B cell (primary cell): ENCODE measurements around the gene CENPB. TPM values are rescaled to one million over a fixed set of nuclear protein-coding genes. Genes with fewer than 3 reads are reported as not detected.

Experiments
- ATAC-seq: fragments of 200-7000 bp; cut with Tn5 transposase; one replicate; pipeline ENCODE4 v1.10.0; 2021; ENCODE audit warnings: low read depth, mild to moderate bottlenecking, moderate number of reproducible peaks, moderate library complexity
- CTCF ChIA-PET: fragments of 350-600 bp; sonication (Branson Sonifier 250); formaldehyde crosslinking; loops from one replicate; lab custom pipeline; 2021; ENCODE audit warnings: antibody characterized with exemption, inconsistent platforms; lab: Charles Lee
- POLR2A ChIA-PET: fragments of 350-600 bp; sonication (Branson Sonifier 250); formaldehyde crosslinking; loops from one replicate; lab custom pipeline; 2021; ENCODE audit warnings: antibody characterized with exemption; lab: Charles Lee
- DNase-seq: peaks from one replicate; pipeline ENCODE4 v3.0.0; 2013
- H2AFZ ChIP-seq: 2 replicates; pipeline ENCODE4 v1.6.1; 2012; ENCODE audit warnings: mild to moderate bottlenecking, low read depth, low read length; ENCODE audit not compliant: insufficient read depth, poor library complexity, severe bottlenecking
- H3K27ac ChIP-seq, 2 donors: 1 replicate in 1 of 2; 2 replicates in 1 of 2; pipeline ENCODE4 v1.5.1; 2012 to 2013; ENCODE audit warnings: low read length in 2 of 2, mild to moderate bottlenecking in 2 of 2, moderate library complexity in 1 of 2
- H3K27me3 ChIP-seq, 4 experiments: fragments of 200-600 bp in 1 of 4; sonication (generic) in 1 of 4; replicated peaks in 1 of 4; 1 replicate in 2 of 4; 2 replicates in 2 of 4; pipeline versions ENCODE4 v1.6.1 to v1.7.0; 2013 to 2016; ENCODE audit warnings: low read length in 3 of 4, mild to moderate bottlenecking in 2 of 4, mixed read lengths in 1 of 4, moderate library complexity in 1 of 4; ENCODE audit not compliant: insufficient read depth in 4 of 4, control insufficient read depth in 3 of 4; ENCODE audit errors: control extremely low read depth in 1 of 4
- H3K36me3 ChIP-seq, 2 experiments: replicated peaks in 1 of 2; 1 replicate in 1 of 2; 2 replicates in 1 of 2; pipeline versions ENCODE4 v1.6.1 to v1.7.1; 2013; ENCODE audit warnings: low read length in 1 of 2; ENCODE audit not compliant: insufficient read depth in 2 of 2, control insufficient read depth in 1 of 2; ENCODE audit errors: control extremely low read depth in 1 of 2, extremely low read depth in 1 of 2
- H3K4me1 ChIP-seq, 2 donors: fragments of 200-600 bp in 1 of 2; sonication (generic) in 1 of 2; 1 replicate in 1 of 2; 2 replicates in 1 of 2; pipeline versions ENCODE4 v1.5.1 to v1.6.1; 2013 to 2017; ENCODE audit warnings: low read length in 2 of 2; ENCODE audit not compliant: control insufficient read depth in 2 of 2, insufficient read depth in 2 of 2
- H3K4me2 ChIP-seq: replicated peaks from 2 replicates; pipeline ENCODE3; 2012; ENCODE audit warnings: mild to moderate bottlenecking, low read depth, low read length; ENCODE audit not compliant: poor library complexity, severe bottlenecking
- H3K4me3 ChIP-seq, 5 experiments: fragments of 200-600 bp in 1 of 5; sonication (generic) in 1 of 5; 1 replicate in 3 of 5; 2 replicates in 2 of 5; pipeline versions ENCODE4 v1.5.1 to v1.7.0; 2011 to 2016; ENCODE audit warnings: low read length in 4 of 5, mild to moderate bottlenecking in 4 of 5, low read depth in 2 of 5, control low read depth in 1 of 5, moderate library complexity in 1 of 5; ENCODE audit not compliant: insufficient read depth in 1 of 5; ENCODE audit errors: control extremely low read depth in 1 of 5, extremely low read depth in 1 of 5
- H3K79me2 ChIP-seq: fragments of 200-600 bp; sonication (generic); one replicate; pipeline ENCODE4 v1.6.0; 2016; ENCODE audit warnings: low read length; ENCODE audit not compliant: control insufficient read depth, insufficient read depth
- H3K9ac ChIP-seq: fragments of 200-600 bp; sonication (generic); 2 replicates; pipeline ENCODE4 v1.6.1; 2017; ENCODE audit warnings: mild to moderate bottlenecking, low read length, moderate library complexity
- H3K9me3 ChIP-seq, 3 donors: one replicate each; pipeline versions ENCODE4 v1.6.1 to v1.7.1; 2013; ENCODE audit warnings: low read length in 2 of 3; ENCODE audit not compliant: control insufficient read depth in 2 of 3, insufficient read depth in 1 of 3; ENCODE audit errors: control extremely low read depth in 1 of 3
- H4K20me1 ChIP-seq: 2 replicates; pipeline ENCODE4 v1.6.0; 2012; ENCODE audit warnings: mild to moderate bottlenecking, low read length; ENCODE audit not compliant: insufficient read depth, control insufficient read depth, poor library complexity, severe bottlenecking
- H3K27ac Mint-ChIP-seq: one replicate; pipeline ENCODE4 v1.8.0; 2021; ENCODE audit warnings: mixed read lengths
- H3K27me3 Mint-ChIP-seq: one replicate; pipeline ENCODE4 v1.8.0; 2021; ENCODE audit warnings: mixed read lengths
- H3K4me1 Mint-ChIP-seq: one replicate; pipeline ENCODE4 v1.8.0; 2021; ENCODE audit warnings: mixed read lengths
- H3K4me3 Mint-ChIP-seq: one replicate; pipeline ENCODE4 v1.8.0; 2021; ENCODE audit warnings: mixed read lengths
- H3K9me3 Mint-ChIP-seq: one replicate; pipeline ENCODE4 v1.8.0; 2022; ENCODE audit warnings: mixed read lengths; ENCODE audit not compliant: insufficient read depth
- EZH2 ChIP-seq: IDR thresholded peaks from 2 replicates; pipeline ENCODE4 v1.6.1; 2012; ENCODE audit warnings: borderline replicate concordance, low read depth, mild to moderate bottlenecking, moderate library complexity, low read length; ENCODE audit not compliant: insufficient read depth, poor library complexity, severe bottlenecking
- WGBS: methylation state at CpG from one replicate; pipeline ENCODE4 v1.1.5; 2013; ENCODE audit warnings: missing lambda C conversion rate; ENCODE audit not compliant: insufficient coverage; 5-methylcytosine and 5-hydroxymethylcytosine counted together
- intact Hi-C: fragments of 100-400 bp; cut with micrococcal nuclease; formaldehyde crosslinking; loops from one replicate; pipeline ENCODE4 v1.10.0; 2022
- polyA plus RNA-seq: library from polyadenylated mRNA; depleted of rRNA; stranded (reverse); fragments of >200 nt; gene quantifications from 2 replicates; pipeline ENCODE4 v1.2.3, GENCODE V29; 2012
- total RNA-seq, 2 donors: library from RNA; stranded (reverse); fragments of 120-200 nt in 1 of 2; gene quantifications; 1 replicate in 1 of 2; 2 replicates in 1 of 2; pipeline versions ENCODE4 v1.2.3 to v1.2.4, GENCODE V29; 2013 to 2022
- TF ChIP-seq, protein P1 (sequence below): fragments of 200-600 bp; IDR thresholded peaks from one replicate; pipeline ENCODE4 v1.8.0; 2022; ENCODE audit warnings: antibody characterized with exemption, mild to moderate bottlenecking

Gene CENPB
- total and polyA plus RNA-seq, 2 donors (not counting 1 experiment from before 2014, with no cell fraction given), result 13.3 to 46.4 TPM

DNA sequence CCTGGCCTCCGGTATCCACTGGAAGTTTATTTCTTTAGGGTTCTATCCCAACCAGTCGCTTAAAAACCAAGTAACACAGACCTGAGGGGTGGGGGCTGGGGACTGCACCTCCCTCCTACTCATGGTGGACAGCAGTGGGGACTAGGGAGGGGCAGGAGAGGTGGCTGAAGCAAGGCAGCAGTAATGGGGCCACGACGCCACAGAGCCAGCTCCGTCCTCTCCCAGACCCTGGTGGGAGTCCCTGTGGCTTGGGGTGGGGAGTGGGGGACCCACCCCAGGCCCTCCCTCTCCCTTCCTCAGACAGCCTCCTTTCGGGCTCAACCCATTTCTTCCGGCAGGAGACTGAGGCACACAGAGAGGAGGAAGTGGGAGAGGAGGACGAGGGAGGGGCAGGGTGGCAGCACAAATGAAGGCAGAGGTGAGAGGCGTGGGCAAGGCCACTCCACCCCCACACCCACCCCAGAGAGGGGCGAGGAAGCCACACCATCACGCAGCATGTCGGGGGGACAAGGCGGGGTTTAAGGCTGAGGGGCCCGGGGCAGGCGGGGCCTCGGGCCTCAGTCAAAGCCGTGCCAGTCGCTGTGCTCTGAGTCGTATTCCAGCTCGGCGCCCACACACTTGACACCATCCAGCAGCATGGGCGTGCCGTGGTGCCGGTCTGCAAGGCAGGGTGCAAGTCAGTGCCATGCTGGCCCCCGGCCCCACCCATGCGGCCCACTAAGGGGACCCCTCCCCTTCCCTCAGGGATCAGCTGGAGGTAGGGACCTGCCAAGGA, 32.9 kb downstream of the CENPB start:
- ChIA-PET CTCF (interaction anchor here (1.0 to 3.9 kb wide), 9 partner anchors 13 to 332 kb away, joined by 3 to 47 read pairs (median 3); partner anchors contain the start of genes ADISSP, CENPB and SPEF1), POLR2A (no interaction called here)
- peaks cover 0 to 5% of the 10 kb centered on the region in 2 experiments for H3K36me3 ChIP-seq
- H2AFZ ChIP-seq, result peak overlapping the region; percentile 2
- H3K4me2 ChIP-seq, result no peak overlapping the region
- no peak for ATAC-seq
- H3K9ac ChIP-seq, result no peak overlapping the region
- H4K20me1 ChIP-seq, result no peaks in the 10 kb centered on the region
- no peak overlapping the region for H3K4me3 ChIP-seq
- Mint-ChIP-seq H3K4me3 (no peak overlapping the region), H3K27me3 (no peaks in the 10 kb centered on the region), H3K9me3 (no peaks in the 10 kb centered on the region), H3K4me1 (peaks cover 7% of the 10 kb centered on the region), H3K27ac (no peak overlapping the region)
- no peaks in the 10 kb centered on the region for H3K27me3 ChIP-seq
- intact Hi-C loops, result loop anchor here (1.0 to 5.0 kb wide), 6 partner anchors 15 to 332 kb away; partner anchors contain the start of genes AP5S1 and SPEF1
- no peak for DNase-seq
- H3K79me2 ChIP-seq, result peaks cover 3% of the 10 kb centered on the region
- 99% methylated on average over 17 of the region's 26 CpGs for WGBS
- H3K4me1 ChIP-seq, result peaks cover 0 to 12% of the 10 kb centered on the region in 2 donors
- H3K27ac ChIP-seq, result no peak overlapping the region
- TF ChIP-seq, protein P1, sequence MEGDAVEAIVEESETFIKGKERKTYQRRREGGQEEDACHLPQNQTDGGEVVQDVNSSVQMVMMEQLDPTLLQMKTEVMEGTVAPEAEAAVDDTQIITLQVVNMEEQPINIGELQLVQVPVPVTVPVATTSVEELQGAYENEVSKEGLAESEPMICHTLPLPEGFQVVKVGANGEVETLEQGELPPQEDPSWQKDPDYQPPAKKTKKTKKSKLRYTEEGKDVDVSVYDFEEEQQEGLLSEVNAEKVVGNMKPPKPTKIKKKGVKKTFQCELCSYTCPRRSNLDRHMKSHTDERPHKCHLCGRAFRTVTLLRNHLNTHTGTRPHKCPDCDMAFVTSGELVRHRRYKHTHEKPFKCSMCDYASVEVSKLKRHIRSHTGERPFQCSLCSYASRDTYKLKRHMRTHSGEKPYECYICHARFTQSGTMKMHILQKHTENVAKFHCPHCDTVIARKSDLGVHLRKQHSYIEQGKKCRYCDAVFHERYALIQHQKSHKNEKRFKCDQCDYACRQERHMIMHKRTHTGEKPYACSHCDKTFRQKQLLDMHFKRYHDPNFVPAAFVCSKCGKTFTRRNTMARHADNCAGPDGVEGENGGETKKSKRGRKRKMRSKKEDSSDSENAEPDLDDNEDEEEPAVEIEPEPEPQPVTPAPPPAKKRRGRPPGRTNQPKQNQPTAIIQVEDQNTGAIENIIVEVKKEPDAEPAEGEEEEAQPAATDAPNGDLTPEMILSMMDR, result no peak
- no peak for TF ChIP-seq EZH2
- no peaks in the 10 kb centered on the region for H3K9me3 ChIP-seq

DNA sequence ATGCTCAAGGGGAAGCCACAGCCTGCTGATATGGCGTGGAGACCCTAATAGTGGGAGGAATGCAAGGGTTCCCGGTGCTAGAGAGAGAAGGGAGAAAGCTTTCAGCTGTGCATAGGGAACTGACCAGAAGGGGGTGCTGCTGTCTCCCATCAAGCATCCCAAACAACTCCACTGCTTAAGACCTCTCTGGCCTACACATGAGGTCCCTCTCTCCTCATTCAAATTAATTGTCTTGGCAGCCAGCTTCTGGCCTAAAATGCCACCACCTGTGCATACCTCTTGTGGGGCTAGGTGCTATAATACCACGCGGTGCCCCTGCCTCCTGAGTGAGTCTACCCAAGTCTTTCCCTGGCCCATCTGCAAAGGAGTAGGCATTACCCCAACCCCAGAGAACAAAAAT, 33.4 kb downstream of the CENPB start:
- POLR2A ChIA-PET, result interaction anchor here (0.5 kb wide), 1 partner anchor 101 kb away, joined by 4 read pairs; no protein-coding TSS in a partner anchor
- 77% methylated on average over 3 of the region's 4 CpGs for WGBS
- peak overlapping the region; percentile 67 for H3K27ac Mint-ChIP-seq

More for the DNA sequence above, 33.4 kb downstream of the CENPB start:
- ATAC-seq (peak; percentile 59), DNase-seq (peak; percentile 72)
- H3K9me3 Mint-ChIP-seq, result no peaks in the 10 kb centered on the region
- Histone ChIP-seq H3K4me1 (peaks cover 0 to 12% of the 10 kb centered on the region in 2 donors), H4K20me1 (no peaks in the 10 kb centered on the region), H2AFZ (peak overlapping the region; percentile 2), H3K27ac (no peak overlapping the region), H3K9ac (no peak overlapping the region), H3K27me3 (no peaks in the 10 kb centered on the region), H3K4me2 (no peak overlapping the region), H3K9me3 (no peaks in the 10 kb centered on the region), H3K36me3 (peaks cover 0 to 3% of the 10 kb centered on the region in 2 experiments), H3K4me3 (no peak overlapping the region), H3K79me2 (peaks cover 3% of the 10 kb centered on the region)
- H3K4me3 Mint-ChIP-seq, result peak overlapping the region; percentile 37
- H3K27me3 Mint-ChIP-seq, result no peaks in the 10 kb centered on the region
- intact Hi-C loops, result loop anchor here (1.0 to 5.0 kb wide), 6 partner anchors 15 to 332 kb away; partner anchors contain the start of genes AP5S1 and SPEF1
- H3K4me1 Mint-ChIP-seq, result peaks cover 7% of the 10 kb centered on the region
- CTCF ChIA-PET, result interaction anchor here (0.7 to 3.9 kb wide), 10 partner anchors 11 to 332 kb away, joined by 3 to 47 read pairs (median 3); partner anchors contain the start of genes ADISSP, CENPB and SPEF1
- TF ChIP-seq, protein P1, result peak; percentile 75
- no peak for TF ChIP-seq EZH2
